GM12878 (cell line): ENCODE results near the gene APC2. TPM values are rescaled to one million over a fixed set of nuclear protein-coding genes. Genes with fewer than 3 reads are reported as not detected.

ENCODE experiments used
- BCLAF1 ChIP-seq: fragments of 450-650 bp; IDR thresholded peaks from 2 replicates; pipeline ENCODE4 v1.6.1; 2017; ENCODE audit warnings: antibody characterized with exemption, mild to moderate bottlenecking, moderate library complexity
- CTCF ChIP-seq, 3 experiments: IDR thresholded peaks in 2 of 3; conservative IDR thresholded peaks in 1 of 3; 2 replicates each; pipeline ENCODE4 v1.5.1; 2011; ENCODE audit warnings: low read depth in 3 of 3, low read length in 3 of 3, mild to moderate bottlenecking in 3 of 3, control low read depth in 2 of 3, moderate library complexity in 2 of 3, inconsistent platforms in 1 of 3, mixed read lengths in 1 of 3; ENCODE audit not compliant: control insufficient read depth in 2 of 3, insufficient read depth in 1 of 3; ENCODE audit errors: extremely low read depth in 1 of 3
- EP300 ChIP-seq, 2 experiments: fragments of 150-350 bp in 1 of 2; IDR thresholded peaks; 2 replicates each; pipeline ENCODE4 v1.6.1; 2011 to 2012; ENCODE audit warnings: low read depth in 2 of 2, low read length in 2 of 2, borderline replicate concordance in 1 of 2, improper control_type of control experiment in 1 of 2, inconsistent platforms in 1 of 2; ENCODE audit not compliant: control insufficient read depth in 1 of 2
- ETV6 ChIP-seq, 2 experiments: fragments of 450-650 bp in 1 of 2; IDR thresholded peaks in 1 of 2; conservative IDR thresholded peaks in 1 of 2; 2 replicates each; pipeline ENCODE4 v1.6.1; 2014; ENCODE audit warnings: antibody characterized with exemption in 1 of 2, borderline replicate concordance in 1 of 2, low read depth in 1 of 2, mild to moderate bottlenecking in 1 of 2, moderate library complexity in 1 of 2
- MEF2B ChIP-seq: fragments of 450-650 bp; IDR thresholded peaks from 2 replicates; pipeline ENCODE4 v1.6.1; 2018; ENCODE audit warnings: mild to moderate bottlenecking, moderate library complexity; ENCODE audit not compliant: partially characterized antibody, poor library complexity, severe bottlenecking
- NFYB ChIP-seq: IDR thresholded peaks from 2 replicates; pipeline ENCODE4 v1.6.1; 2011; ENCODE audit warnings: low read depth, mild to moderate bottlenecking, low read length, improper control_type of control experiment, moderate library complexity; ENCODE audit not compliant: insufficient read depth
- NKRF ChIP-seq: fragments of 450-650 bp; conservative IDR thresholded peaks from 2 replicates; pipeline ENCODE4 v1.6.1; 2017; ENCODE audit warnings: mild to moderate bottlenecking, moderate library complexity
- PAX5 ChIP-seq: IDR thresholded peaks from 2 replicates; pipeline ENCODE4 v1.6.1; 2011; ENCODE audit warnings: low read depth, low read length, borderline replicate concordance
- PAX8 ChIP-seq: fragments of 450-650 bp; IDR thresholded peaks from 2 replicates; pipeline ENCODE4 v1.6.1; 2017; ENCODE audit warnings: mild to moderate bottlenecking, moderate library complexity
- PBX3 ChIP-seq: IDR thresholded peaks from 2 replicates; pipeline ENCODE4 v1.6.1; 2011; ENCODE audit warnings: mild to moderate bottlenecking, low read depth, low read length, moderate library complexity; ENCODE audit not compliant: insufficient replicate concordance
- RBBP5 ChIP-seq: fragments of 200-600 bp; sonication (generic); conservative IDR thresholded peaks from 2 replicates; pipeline ENCODE4 v1.6.1; 2016
- SREBF2 ChIP-seq: IDR thresholded peaks from 2 replicates; pipeline ENCODE4 v1.6.1; 2012; ENCODE audit warnings: mild to moderate bottlenecking, low read length
- TCF7 ChIP-seq: IDR thresholded peaks from 2 replicates; pipeline ENCODE4 v1.6.1; 2014; ENCODE audit warnings: antibody characterized with exemption, borderline replicate concordance
- ZNF274 ChIP-seq: IDR thresholded peaks from one replicate; pipeline ENCODE4 v1.8.0; 2011; ENCODE audit not compliant: insufficient read length, insufficient read depth
- polyA plus RNA-seq, 11 experiments: library from polyadenylated mRNA; depleted of rRNA in 4 of 11; unstranded in 6 of 11; stranded (reverse) in 5 of 11; fragments of >200 nt; fragmentation: Nextera tagmentation in 4 of 11; fragmentation: Illumina TruSeq in 1 of 11; extraction: Ambion mirVana in 4 of 11; extraction: Trizol in 1 of 11; gene quantifications; 1 replicate in 1 of 11; 2 replicates in 10 of 11; pipeline versions ENCODE4 v1.2.1 to v1.2.3, GENCODE V29; 2011 to 2016; ENCODE audit warnings: inconsistent platforms in 2 of 11, missing spikeins in 2 of 11, low read depth in 1 of 11
- total RNA-seq, 4 experiments: library from RNA; depleted of rRNA in 3 of 4; stranded (reverse); fragments of >200 nt in 3 of 4; fragmentation: Illumina TruSeq in 1 of 4; extraction: Trizol in 1 of 4; gene quantifications; 2 replicates each; pipeline versions ENCODE4 v1.2.1 to v1.2.3, GENCODE V29; 2013 to 2021
- TF ChIP-seq, protein P1 (sequence below): fragments of 450-650 bp; IDR thresholded peaks from 2 replicates; pipeline ENCODE4 v1.6.1; 2017; ENCODE audit warnings: mild to moderate bottlenecking, moderate library complexity

APC2 gene
- total and polyA plus RNA-seq, 10 of the 15 experiments (the other 5 are each of a cell fraction or from before 2014, with no cell fraction given), result under 0.01 to 0.73 (median 0.04) TPM; not detected in 5

DNA sequence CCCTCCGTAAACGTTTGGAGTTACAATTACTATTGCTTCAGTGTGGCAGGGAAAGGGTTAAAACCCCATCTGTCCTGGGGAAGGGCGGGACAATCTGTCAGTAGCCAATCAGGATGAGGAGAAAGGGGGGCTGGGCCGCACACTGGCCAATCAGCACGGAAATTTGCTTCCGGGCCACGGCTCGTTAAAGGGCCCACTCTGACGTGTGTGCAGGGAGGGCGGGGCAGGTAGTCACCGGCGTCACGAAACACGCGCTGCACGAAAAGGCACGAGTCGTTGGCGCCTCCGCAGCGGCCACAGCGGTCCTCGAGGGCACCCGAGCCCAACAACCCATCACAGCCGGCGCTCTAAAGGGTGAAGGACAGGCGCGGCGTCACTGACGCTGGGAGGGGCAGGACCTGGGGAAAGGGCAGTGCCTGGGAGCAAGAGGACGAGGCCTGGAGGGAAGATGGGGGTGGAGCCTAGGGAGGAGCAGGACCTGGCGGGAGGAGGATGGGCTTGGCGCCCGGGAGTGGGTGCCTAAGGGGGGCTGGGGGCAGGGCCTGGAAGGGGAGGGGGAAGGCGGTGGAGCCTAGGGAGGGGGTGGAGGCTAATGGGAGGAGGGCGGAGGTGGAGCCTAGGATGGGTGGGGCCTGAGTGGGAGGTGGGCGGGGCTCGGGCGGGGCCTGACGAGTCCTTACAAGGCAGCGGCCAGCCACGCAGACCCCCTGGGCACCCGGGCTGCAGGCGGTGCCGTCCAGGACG lies 58.0 kb downstream of the APC2 start (continued):
- TF ChIP-seq CTCF (IDR thresholded peaks at IDR 0.05 in 2 of 3, conservative IDR thresholded peaks at IDR 0.05 in 1 of 3; ENCODE audit: control insufficient read depth in 2 of 3, extremely low read depth in 1 of 3, insufficient read depth in 1 of 3, low read depth in 3 of 3, low read length in 3 of 3) (no peak), RBBP5 (no peak), PAX5 (peak; percentile 11; the same call in 1 of the 2 replicates), MEF2B (no peak), TCF7 (no peak), PBX3 (no peak), BCLAF1 (no peak), NFYB (peak; percentile 89), ZNF274 (no peak), NKRF (no peak), PAX8 (no peak), ETV6 (conservative IDR thresholded peaks at IDR 0.05 in 1 of 2, IDR thresholded peaks at IDR 0.05 in 1 of 2; ENCODE audit: borderline replicate concordance in 1 of 2, low read depth in 1 of 2) (no peak), SREBF2 (no peak), EP300 (IDR thresholded peaks at IDR 0.05; ENCODE audit: borderline replicate concordance in 1 of 2, control insufficient read depth in 1 of 2, low read depth in 2 of 2, low read length in 2 of 2) (no peak)
- TF ChIP-seq, protein P1, sequence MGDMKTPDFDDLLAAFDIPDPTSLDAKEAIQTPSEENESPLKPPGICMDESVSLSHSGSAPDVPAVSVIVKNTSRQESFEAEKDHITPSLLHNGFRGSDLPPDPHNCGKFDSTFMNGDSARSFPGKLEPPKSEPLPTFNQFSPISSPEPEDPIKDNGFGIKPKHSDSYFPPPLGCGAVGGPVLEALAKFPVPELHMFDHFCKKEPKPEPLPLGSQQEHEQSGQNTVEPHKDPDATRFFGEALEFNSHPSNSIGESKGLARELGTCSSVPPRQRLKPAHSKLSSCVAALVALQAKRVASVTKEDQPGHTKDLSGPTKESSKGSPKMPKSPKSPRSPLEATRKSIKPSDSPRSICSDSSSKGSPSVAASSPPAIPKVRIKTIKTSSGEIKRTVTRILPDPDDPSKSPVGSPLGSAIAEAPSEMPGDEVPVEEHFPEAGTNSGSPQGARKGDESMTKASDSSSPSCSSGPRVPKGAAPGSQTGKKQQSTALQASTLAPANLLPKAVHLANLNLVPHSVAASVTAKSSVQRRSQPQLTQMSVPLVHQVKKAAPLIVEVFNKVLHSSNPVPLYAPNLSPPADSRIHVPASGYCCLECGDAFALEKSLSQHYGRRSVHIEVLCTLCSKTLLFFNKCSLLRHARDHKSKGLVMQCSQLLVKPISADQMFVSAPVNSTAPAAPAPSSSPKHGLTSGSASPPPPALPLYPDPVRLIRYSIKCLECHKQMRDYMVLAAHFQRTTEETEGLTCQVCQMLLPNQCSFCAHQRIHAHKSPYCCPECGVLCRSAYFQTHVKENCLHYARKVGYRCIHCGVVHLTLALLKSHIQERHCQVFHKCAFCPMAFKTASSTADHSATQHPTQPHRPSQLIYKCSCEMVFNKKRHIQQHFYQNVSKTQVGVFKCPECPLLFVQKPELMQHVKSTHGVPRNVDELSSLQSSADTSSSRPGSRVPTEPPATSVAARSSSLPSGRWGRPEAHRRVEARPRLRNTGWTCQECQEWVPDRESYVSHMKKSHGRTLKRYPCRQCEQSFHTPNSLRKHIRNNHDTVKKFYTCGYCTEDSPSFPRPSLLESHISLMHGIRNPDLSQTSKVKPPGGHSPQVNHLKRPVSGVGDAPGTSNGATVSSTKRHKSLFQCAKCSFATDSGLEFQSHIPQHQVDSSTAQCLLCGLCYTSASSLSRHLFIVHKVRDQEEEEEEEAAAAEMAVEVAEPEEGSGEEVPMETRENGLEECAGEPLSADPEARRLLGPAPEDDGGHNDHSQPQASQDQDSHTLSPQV, result no peak
